GM18511 (cell line): ENCODE measurements around the gene CLCNKA.
"Not testable (repeated sequence)": the region's sequence is repeated elsewhere in the genome, so short reads cannot be mapped to it uniquely, and the experiment has no call there.

Experiments used
- ATAC-seq: cut with Tn5 transposase; IDR thresholded peaks from one replicate; pipeline ENCODE4 v1.9.1; 2021; ENCODE audit warnings: mild to moderate bottlenecking, moderate library complexity; ENCODE audit not compliant: unreplicated experiment

CLCNKA gene

GRCh38 chr1:16021681-16022080 is at the start of gene CLCNKA:
TSS of gene CLCNKA (plus strand) at chr1:16022036. CDS start at chr1:16022620, 584 bp downstream.
- ATAC-seq, result no peak

GRCh38 chr1:15972409-15972808 is 49.4 kb upstream of the CLCNKA start:
- no peak for ATAC-seq

- ATAC-seq, result no peak
Measured at GRCh38 chr1:15973772-15974171, 48.1 kb upstream of the CLCNKA start.

- peak; percentile 47 for ATAC-seq
Measured at GRCh38 chr1:15974855-15975254, 47.0 kb upstream of the CLCNKA start.

- peak; percentile 75 for ATAC-seq
Measured at GRCh38 chr1:15975358-15975804, 46.5 kb upstream of the CLCNKA start.

GRCh38 chr1:15975805-15976680 is 45.8 kb upstream of the CLCNKA start, which contains the start of gene ZBTB17:
TSS of gene ZBTB17 (minus strand) at chr1:15976101. CDS start at chr1:15948495, 27,606 bp downstream.
- peak; percentile 77 for ATAC-seq

GRCh38 chr1:15977947-15978346 is 43.9 kb upstream of the CLCNKA start:
- not testable (repeated sequence) for ATAC-seq

GRCh38 chr1:15981679-15982078 is 40.2 kb upstream of the CLCNKA start:
- no peak for ATAC-seq

GRCh38 chr1:15983275-15983674 is 38.6 kb upstream of the CLCNKA start:
- ATAC-seq, result no peak

GRCh38 chr1:15985611-15986297 is 36.1 kb upstream of the CLCNKA start:
- no peak for ATAC-seq

GRCh38 chr1:15988856-15989736 is 32.7 kb upstream of the CLCNKA start:
- no peak for ATAC-seq

- ATAC-seq, result no peak
Measured at GRCh38 chr1:15989776-15990175, 32.1 kb upstream of the CLCNKA start.

- no peak for ATAC-seq
Measured at GRCh38 chr1:15991427-15992186, 30.2 kb upstream of the CLCNKA start.

- no peak for ATAC-seq
Measured at GRCh38 chr1:15992187-15992553, 29.7 kb upstream of the CLCNKA start.

GRCh38 chr1:15992582-15993500 is 29.0 kb upstream of the CLCNKA start:
- no peak for ATAC-seq

GRCh38 chr1:15993666-15994065 is 28.2 kb upstream of the CLCNKA start:
- ATAC-seq, result no peak

GRCh38 chr1:15994081-15994480 is 27.8 kb upstream of the CLCNKA start:
- ATAC-seq, result no peak

- ATAC-seq, result no peak
Measured at GRCh38 chr1:15994590-15995351, 27.1 kb upstream of the CLCNKA start.
